MCF 10A (cell line): ENCODE measurements around the gene RPTOR. TPM values are rescaled to one million over a fixed set of nuclear protein-coding genes. Genes with fewer than 3 reads are reported as not detected.

ENCODE experiments used
- BruUV-seq: library from RNA; stranded (reverse); fragments of 400-500 nt; replicated peaks from 2 replicates; lab custom pipeline; 2021; lab: Mats Ljungman, UMichigan
- CTCF ChIA-PET: fragments of 300-600 bp; sonication (Branson Sonifier 250); formaldehyde crosslinking; extraction: SDS; loops from one replicate; lab custom pipeline; 2021; ENCODE audit warnings: antibody characterized with exemption, inconsistent platforms; lab: Yijun Ruan, JAX
- POLR2A ChIA-PET: fragments of 300-600, 350-650 bp; sonication (Branson Sonifier 250); formaldehyde crosslinking; extraction: SDS; loops from one replicate; lab custom pipeline; 2020; ENCODE audit warnings: antibody characterized with exemption, inconsistent platforms; lab: Yijun Ruan, JAX
- DNase-seq: peaks from one replicate; pipeline ENCODE4 v3.0.0-alpha.2; 2018; ENCODE audit not compliant: unreplicated experiment
- H3K27ac Mint-ChIP-seq: one replicate; pipeline ENCODE4 v1.8.0; 2022; ENCODE audit warnings: mild to moderate bottlenecking, low read depth, mixed read lengths; ENCODE audit not compliant: unreplicated experiment
- H3K27me3 Mint-ChIP-seq: one replicate; pipeline ENCODE4 v1.8.0; 2022; ENCODE audit warnings: mixed read lengths; ENCODE audit not compliant: insufficient read depth, unreplicated experiment
- H3K36me3 Mint-ChIP-seq: one replicate; pipeline ENCODE4 v1.8.0; 2022; ENCODE audit warnings: mild to moderate bottlenecking, moderate library complexity, mixed read lengths; ENCODE audit not compliant: insufficient read depth, unreplicated experiment
- H3K4me1 Mint-ChIP-seq: one replicate; pipeline ENCODE4 v1.8.0; 2022; ENCODE audit warnings: mixed read lengths; ENCODE audit not compliant: insufficient read depth, unreplicated experiment
- H3K4me3 Mint-ChIP-seq: one replicate; pipeline ENCODE4 v1.8.0; 2022; ENCODE audit warnings: mild to moderate bottlenecking, moderate library complexity, mixed read lengths; ENCODE audit not compliant: unreplicated experiment
- H3K9me3 Mint-ChIP-seq: one replicate; pipeline ENCODE4 v1.8.0; 2022; ENCODE audit warnings: mixed read lengths; ENCODE audit not compliant: unreplicated experiment
- CTCF ChIP-seq: fragments of 200-600 bp; IDR thresholded peaks from one replicate; pipeline ENCODE4 v1.8.0; 2022; ENCODE audit warnings: antibody characterized with exemption, mild to moderate bottlenecking; ENCODE audit not compliant: unreplicated experiment
- intact Hi-C: fragments of 100-400 bp; cut with micrococcal nuclease; formaldehyde crosslinking; loops from 2 replicates; pipeline ENCODE4 v1.14.1; 2022
- total RNA-seq: library from RNA; stranded (reverse); gene quantifications from 2 replicates; pipeline ENCODE4 v1.2.3, GENCODE V29; 2022

The RPTOR gene
- total RNA-seq, 1 experiment from 2014 or later: 41.3 TPM

- ChIA-PET POLR2A (interaction anchor here (1.0 to 3.9 kb wide), 8 partner anchors 37 to 444 kb away, joined by 3 to 19 read pairs (median 4); no protein-coding TSS in a partner anchor), CTCF (interaction anchor here (0.6 to 3.8 kb wide), 14 partner anchors 8 to 471 kb away, joined by 3 to 12 read pairs (median 4); no protein-coding TSS in a partner anchor)
- Mint-ChIP-seq H3K4me3 (no peak overlapping the region), H3K27ac (peak overlapping the region; percentile 39), H3K4me1 (peaks cover 36% of the 10 kb centered on the region), H3K9me3 (no peaks in the 10 kb centered on the region), H3K27me3 (no peaks in the 10 kb centered on the region), H3K36me3 (peaks cover 40% of the 10 kb centered on the region)
- BruUV-seq: no TSS peak
- intact Hi-C loops: loop anchor here (1.0 to 10.0 kb wide), 2 partner anchors 32 to 474 kb away; no protein-coding TSS in a partner anchor
- no peak for TF ChIP-seq CTCF
- DNase-seq: no peak
These were observed 354.1 kb downstream of the RPTOR start for GRCh38 chr17:80898716-80899115.

GRCh38 chr17:80899402-80900268, 355.0 kb downstream of the RPTOR start:
- ChIA-PET CTCF (interaction anchor here (0.6 to 3.8 kb wide), 15 partner anchors 13 to 472 kb away, joined by 3 to 12 read pairs (median 4); no protein-coding TSS in a partner anchor), POLR2A (interaction anchor here (0.8 to 3.9 kb wide), 18 partner anchors 8 to 445 kb away, joined by 3 to 60 read pairs (median 4); no protein-coding TSS in a partner anchor)
- intact Hi-C loops: loop anchor here (1.0 to 10.0 kb wide), 2 partner anchors 33 to 475 kb away; no protein-coding TSS in a partner anchor
- DNase-seq: peak; percentile 85
- Mint-ChIP-seq H3K27ac (peak overlapping the region; percentile 39), H3K4me3 (peak overlapping the region; percentile 12), H3K9me3 (no peaks in the 10 kb centered on the region), H3K36me3 (peaks cover 36% of the 10 kb centered on the region), H3K4me1 (peaks cover 36% of the 10 kb centered on the region), H3K27me3 (no peaks in the 10 kb centered on the region)
- no TSS peak for BruUV-seq
- peak; percentile 88 for TF ChIP-seq CTCF

GRCh38 chr17:80901319-80901718, 356.7 kb downstream of the RPTOR start:
- Mint-ChIP-seq H3K27me3 (no peaks in the 10 kb centered on the region), H3K4me1 (peaks cover 36% of the 10 kb centered on the region), H3K4me3 (peak overlapping the region; percentile 9), H3K36me3 (peaks cover 21% of the 10 kb centered on the region), H3K27ac (peak overlapping the region; percentile 39), H3K9me3 (no peaks in the 10 kb centered on the region)
- ChIA-PET CTCF (interaction anchor here (1.1 kb wide), 3 partner anchors 42 to 474 kb away, joined by 3 to 5 read pairs (median 4); no protein-coding TSS in a partner anchor), POLR2A (interaction anchor here (0.6 to 3.9 kb wide), 20 partner anchors 9 to 495 kb away, joined by 3 to 60 read pairs (median 4); partner anchors contain the start of gene ENDOV)
- no peak for TF ChIP-seq CTCF
- intact Hi-C loops: no loop called here
- peak; percentile 86 for DNase-seq
- BruUV-seq: no TSS peak
